Small intestine (tissue), 7 donors: ENCODE data around the gene CSF2. TPM values are rescaled to one million over a fixed set of nuclear protein-coding genes. Genes with fewer than 3 reads are reported as not detected.

Experiments used
- DNase-seq, 2 donors: peaks; one replicate each; pipeline versions ENCODE4 v3.0.0 to v3.0.0-alpha.2; 2013
- FAIRE-seq: peaks from 2 replicates; lab custom pipeline; 2012; peaks lifted over from hg19 to GRCh38; lab: Jason Lieb, UNC
- H3K27ac ChIP-seq, 3 donors: one replicate each; pipeline ENCODE4 v1.5.1; 2013; ENCODE audit warnings: low read length in 2 of 3, mild to moderate bottlenecking in 2 of 3, control low read depth in 1 of 3, inconsistent platforms in 1 of 3, low read depth in 1 of 3, moderate library complexity in 1 of 3
- H3K27me3 ChIP-seq, 3 donors: one replicate each; pipeline ENCODE4 v1.6.1; 2013; ENCODE audit warnings: low read length in 3 of 3, inconsistent platforms in 1 of 3; ENCODE audit not compliant: control insufficient read depth in 3 of 3, insufficient read depth in 3 of 3
- H3K36me3 ChIP-seq, 3 donors: one replicate each; pipeline ENCODE4 v1.6.1; 2013; ENCODE audit warnings: low read length in 3 of 3, inconsistent platforms in 1 of 3, low read depth in 1 of 3, mild to moderate bottlenecking in 1 of 3, moderate library complexity in 1 of 3; ENCODE audit not compliant: control insufficient read depth in 3 of 3, insufficient read depth in 2 of 3
- H3K4me1 ChIP-seq, 3 donors: one replicate each; pipeline ENCODE4 v1.6.1; 2013; ENCODE audit warnings: low read length in 2 of 3, inconsistent platforms in 1 of 3, low read depth in 1 of 3, mild to moderate bottlenecking in 1 of 3, moderate library complexity in 1 of 3; ENCODE audit not compliant: control insufficient read depth in 3 of 3, insufficient read depth in 2 of 3
- H3K4me3 ChIP-seq, 3 donors: one replicate each; pipeline ENCODE4 v1.5.1; 2013; ENCODE audit warnings: low read length in 3 of 3, control low read depth in 1 of 3, inconsistent platforms in 1 of 3, low read depth in 1 of 3, mild to moderate bottlenecking in 1 of 3, moderate library complexity in 1 of 3
- H3K9me3 ChIP-seq, 2 donors: one replicate each; pipeline ENCODE4 v1.6.1; 2013; ENCODE audit warnings: low read depth in 1 of 2, low read length in 1 of 2; ENCODE audit not compliant: control insufficient read depth in 2 of 2, insufficient read depth in 1 of 2
- WGBS, 3 donors: extraction: QIAGEN DNeasy Blood & Tissue Kit; methylation state at CpG; one replicate each; pipeline ENCODE4 v1.1.7; 2013; 5-methylcytosine and 5-hydroxymethylcytosine counted together
- polyA plus RNA-seq, 4 donors: library from polyadenylated mRNA; stranded (reverse) in 3 of 4; unstranded in 1 of 4; fragments of 200-250 nt in 3 of 4; fragments of 120-200 nt in 1 of 4; gene quantifications; one replicate each; pipeline versions ENCODE4 v1.2.1 to v1.2.3, GENCODE V29; 2013
- donor health status: healthy with polysubstance abuse.
- donor health status: control.
- donor health status: control.
- donor health status: Bipolar disorder and iron deficiency.
- donor health status: healthy.

The CSF2 gene
- polyA plus RNA-seq, 4 donors: 0.25 TPM; not detected in 3

DNA sequence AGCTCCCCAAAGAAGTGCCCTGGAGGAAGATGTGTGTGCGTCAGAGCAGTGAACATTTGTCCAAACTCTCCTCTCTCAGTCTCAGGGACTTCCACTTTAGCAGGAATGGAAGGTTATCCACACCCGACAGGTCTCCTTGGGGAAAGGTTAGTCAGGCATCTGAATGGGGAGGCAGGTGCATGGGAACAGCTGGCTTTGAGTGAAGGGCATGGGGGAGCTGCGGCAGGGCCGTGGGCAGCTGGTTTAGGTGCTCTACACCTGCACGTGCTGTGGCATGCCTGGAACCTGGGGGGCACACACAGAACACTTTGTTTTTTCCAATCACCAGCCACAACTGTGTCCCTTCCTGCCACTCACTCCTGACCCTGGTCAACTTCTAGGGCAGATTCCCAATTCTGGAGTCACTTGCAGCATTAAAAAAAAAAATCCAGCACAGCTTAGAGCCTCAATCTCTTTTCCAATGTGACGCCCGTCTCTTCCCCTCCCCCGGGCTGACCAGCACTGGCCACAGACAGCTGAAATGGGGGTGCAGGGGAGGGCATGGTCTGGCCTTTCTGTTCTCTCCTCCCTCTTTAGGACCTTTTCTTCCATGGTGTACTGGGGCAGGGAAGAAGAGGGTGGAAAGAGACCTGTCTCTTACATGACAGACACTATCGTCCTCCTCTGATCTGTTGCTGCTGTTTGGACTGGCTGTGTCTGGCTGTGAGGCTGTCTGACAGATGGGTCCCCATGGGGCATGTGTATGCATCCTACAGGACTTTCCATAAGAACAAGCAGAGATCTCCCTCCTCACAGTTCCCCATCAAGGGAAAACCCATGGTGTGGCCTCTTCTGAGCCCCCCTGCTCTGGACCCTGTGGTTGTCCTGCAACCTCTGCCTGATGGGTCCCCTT, 22.7 kb upstream of the CSF2 start:
- DNase-seq: no peak
- FAIRE-seq: no peak
- 61 to 86% (median 80%) methylated on average over 9 of the region's 9 CpGs for WGBS, 3 donors
- no peaks in the 10 kb centered on the region for H3K27me3 ChIP-seq
- H3K4me1 ChIP-seq: no peaks in the 10 kb centered on the region
- H3K36me3 ChIP-seq: no peaks in the 10 kb centered on the region
- no peak overlapping the region for H3K27ac ChIP-seq
- no peaks in the 10 kb centered on the region for H3K9me3 ChIP-seq
- no peak overlapping the region for H3K4me3 ChIP-seq

DNA sequence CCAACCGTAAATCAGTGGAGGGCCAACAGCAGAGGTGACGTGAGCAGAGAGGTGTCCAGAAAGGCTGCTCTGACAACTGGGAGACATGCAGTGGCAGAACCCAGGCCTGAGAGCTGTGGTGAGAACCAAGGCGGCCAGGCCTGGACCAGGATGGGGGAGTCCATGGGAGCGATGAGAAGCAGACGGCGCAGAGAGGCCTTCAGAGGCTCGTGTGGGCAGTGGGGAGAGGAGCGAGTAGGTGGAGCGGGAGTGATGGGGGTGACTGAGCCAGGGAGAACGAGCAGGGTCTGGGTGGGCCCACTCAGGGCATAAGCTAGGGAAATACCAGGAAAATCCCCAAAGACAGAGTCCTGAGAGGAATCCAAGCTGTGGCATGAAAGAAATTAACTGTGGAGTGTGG, 21.1 kb upstream of the CSF2 start:
- no peak overlapping the region for H3K4me3 ChIP-seq
- H3K4me1 ChIP-seq: no peaks in the 10 kb centered on the region
- WGBS, 3 donors: 74 to 81% (median 79%) methylated on average over 10 of the region's 10 CpGs
- H3K9me3 ChIP-seq: no peaks in the 10 kb centered on the region
- no peaks in the 10 kb centered on the region for H3K36me3 ChIP-seq
- no peak overlapping the region for H3K27ac ChIP-seq
- DNase-seq: no peak
- no peaks in the 10 kb centered on the region for H3K27me3 ChIP-seq
- FAIRE-seq: no peak

DNA sequence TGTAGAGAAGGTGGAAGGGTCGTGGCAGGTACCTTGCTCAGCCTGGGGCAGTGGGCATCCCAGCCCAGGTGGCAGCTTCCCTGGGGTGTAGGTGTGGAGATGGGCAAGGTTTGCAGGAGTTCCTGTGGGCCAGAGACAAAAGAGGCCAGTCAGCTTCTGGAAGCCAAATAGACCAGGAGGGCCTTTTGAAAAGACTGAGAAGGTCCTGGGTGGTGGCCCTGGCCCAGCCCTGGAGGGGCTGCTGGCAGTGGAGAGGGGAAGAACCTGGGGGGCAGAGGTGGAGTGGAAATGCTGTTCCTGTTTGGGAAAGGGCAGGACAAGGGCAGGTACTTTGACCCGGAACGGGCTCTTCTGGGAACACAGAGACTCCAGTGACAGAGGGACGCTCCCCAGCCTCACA, 20.1 kb upstream of the CSF2 start:
- FAIRE-seq (no peak), DNase-seq (no peak)
- no peak overlapping the region for H3K27ac ChIP-seq
- no peaks in the 10 kb centered on the region for H3K4me1 ChIP-seq
- no peaks in the 10 kb centered on the region for H3K36me3 ChIP-seq
- WGBS, 3 donors: 78 to 88% (median 82%) methylated on average over 4 of the region's 4 CpGs
- no peaks in the 10 kb centered on the region for H3K27me3 ChIP-seq
- no peak overlapping the region for H3K4me3 ChIP-seq
- H3K9me3 ChIP-seq: no peaks in the 10 kb centered on the region

DNA sequence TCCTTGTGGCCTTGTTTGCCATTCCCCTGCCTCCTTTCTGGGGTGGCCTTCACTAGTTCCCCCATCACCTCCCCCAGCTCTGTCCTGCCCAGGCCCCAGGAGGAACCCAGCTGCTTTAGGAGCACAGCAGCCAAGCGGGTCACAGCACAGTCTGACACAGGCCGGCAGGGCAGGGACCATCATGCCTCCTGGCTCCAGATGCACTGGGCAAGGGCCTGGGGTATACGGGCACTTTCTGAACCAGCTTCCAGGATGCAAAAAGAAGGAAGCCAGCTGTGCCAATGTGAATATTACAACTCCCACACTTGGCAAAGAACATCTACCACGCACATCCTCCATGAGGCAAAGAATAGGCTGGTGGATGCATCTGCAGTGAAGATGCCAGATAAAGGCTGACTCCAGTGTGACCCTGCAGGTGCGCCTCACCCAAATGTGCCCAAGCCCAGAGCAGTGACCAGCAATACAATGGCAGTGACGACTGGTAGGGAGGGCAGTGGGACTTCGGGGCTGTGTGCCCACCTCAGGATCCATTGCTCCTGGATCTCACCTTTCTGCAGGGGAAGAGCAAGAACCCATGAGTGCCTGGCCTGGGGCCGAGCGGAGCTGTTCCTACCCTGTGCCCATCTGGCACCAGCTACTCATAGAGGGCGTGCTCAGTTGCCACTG, 19.4 kb upstream of the CSF2 start:
- DNase-seq: no peak

DNA sequence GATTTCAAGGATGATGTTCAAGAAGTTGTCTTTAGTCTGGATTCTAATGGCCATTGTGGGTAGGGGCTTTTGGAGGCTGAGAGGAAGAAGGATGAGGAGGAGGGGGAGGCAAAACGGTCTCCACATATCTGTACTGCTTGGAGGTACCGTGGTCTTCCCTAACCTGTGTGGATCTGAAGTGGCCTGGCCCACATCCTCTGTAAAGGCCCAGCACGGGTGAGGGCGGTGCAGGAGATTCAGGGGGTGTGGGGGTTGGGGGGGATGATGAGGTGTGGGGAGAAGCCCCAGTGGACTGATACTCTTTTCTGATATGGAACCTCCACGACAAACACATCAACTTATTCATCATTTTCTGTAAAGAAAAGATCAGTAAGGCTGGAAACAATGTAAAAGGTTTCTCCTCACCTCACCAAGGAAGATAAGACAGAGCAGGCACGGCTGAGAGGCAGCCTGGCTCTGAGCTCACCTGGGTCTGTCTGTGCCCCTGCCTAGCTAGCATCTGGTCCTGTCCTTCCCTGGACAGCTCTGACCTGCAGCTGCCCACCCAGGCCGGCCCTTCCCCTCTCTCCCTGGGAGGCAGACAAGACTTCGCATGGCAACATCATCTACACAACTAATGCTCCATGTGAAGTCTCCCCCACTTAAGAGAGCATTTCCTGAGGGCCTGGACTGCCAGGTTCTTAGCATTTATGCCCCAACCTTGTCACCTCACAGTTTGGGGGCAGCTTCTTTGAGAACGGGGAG, 18.7 kb upstream of the CSF2 start:
- Histone ChIP-seq H3K4me1 (no peaks in the 10 kb centered on the region), H3K4me3 (no peak overlapping the region), H3K9me3 (no peaks in the 10 kb centered on the region), H3K27ac (no peak overlapping the region), H3K36me3 (no peaks in the 10 kb centered on the region), H3K27me3 (no peaks in the 10 kb centered on the region)
- no peak for FAIRE-seq
- WGBS, 3 donors: 66 to 76% (median 71%) methylated on average over 9 of the region's 9 CpGs
- no peak for DNase-seq

More for the DNA sequence above, 19.4 kb upstream of the CSF2 start:
- 88 to 92% (median 89%) methylated on average over 10 of the region's 10 CpGs for WGBS, 3 donors
- H3K27ac ChIP-seq: no peak overlapping the region
- no peaks in the 10 kb centered on the region for H3K9me3 ChIP-seq
- FAIRE-seq: no peak
- no peaks in the 10 kb centered on the region for H3K4me1 ChIP-seq
- H3K27me3 ChIP-seq: no peaks in the 10 kb centered on the region
- H3K36me3 ChIP-seq: no peaks in the 10 kb centered on the region
- H3K4me3 ChIP-seq: no peak overlapping the region

GRCh38 chr5:132055441-132055807, 18.2 kb upstream of the CSF2 start:
- Histone ChIP-seq H3K27me3 (no peaks in the 10 kb centered on the region), H3K4me3 (no peak overlapping the region), H3K4me1 (no peaks in the 10 kb centered on the region), H3K9me3 (no peaks in the 10 kb centered on the region), H3K36me3 (no peaks in the 10 kb centered on the region), H3K27ac (no peak overlapping the region)
- 96 to 100% (median 98%) methylated on average over 1 of the region's 1 CpG for WGBS, 3 donors
- DNase-seq (no peak), FAIRE-seq (no peak)

- DNase-seq (no peak), FAIRE-seq (no peak)
- H3K9me3 ChIP-seq: no peaks in the 10 kb centered on the region
- no peaks in the 10 kb centered on the region for H3K4me1 ChIP-seq
- H3K27ac ChIP-seq: no peak overlapping the region
- no peak overlapping the region for H3K4me3 ChIP-seq
- H3K27me3 ChIP-seq: no peaks in the 10 kb centered on the region
- no peaks in the 10 kb centered on the region for H3K36me3 ChIP-seq
- WGBS, 3 donors: 70 to 74% (median 72%) methylated on average over 12 of the region's 12 CpGs
These were observed 17.6 kb upstream of the CSF2 start for GRCh38 chr5:132055808-132056609.
